Breast epithelium (tissue), 4 donors: Measurements from ENCODE around the gene SHROOM1. TPM values are rescaled to one million over a fixed set of nuclear protein-coding genes. Genes with fewer than 3 reads are reported as not detected.

Experiments used
- DNase-seq, 2 donors: peaks; one replicate each; pipeline ENCODE4 v3.0.0-alpha.2; 2019; ENCODE audit warnings: low spot score in 2 of 2
- H3K27ac ChIP-seq, 2 donors: fragments of 200-600 bp; sonication (generic) in 1 of 2; one replicate each; pipeline ENCODE4 v1.5.1; 2016 to 2019; ENCODE audit warnings: mild to moderate bottlenecking in 1 of 2
- H3K27me3 ChIP-seq, 2 donors: fragments of 200-600 bp; sonication (generic) in 1 of 2; one replicate each; pipeline versions ENCODE4 v1.5.1 to v1.6.0; 2017 to 2019; ENCODE audit warnings: control low read depth in 1 of 2, mild to moderate bottlenecking in 1 of 2
- H3K36me3 ChIP-seq: fragments of 200-600 bp; one replicate; pipeline ENCODE4 v1.5.1; 2019
- H3K4me1 ChIP-seq, 2 donors: fragments of 200-600 bp; sonication (generic); one replicate each; pipeline ENCODE4 v1.5.1; 2016 to 2019; ENCODE audit warnings: control low read depth in 1 of 2
- H3K4me3 ChIP-seq, 3 donors: fragments of 200-600 bp; sonication (generic); 1 replicate in 2 of 3; 2 replicates in 1 of 3; pipeline ENCODE4 v1.5.1; 2016 to 2019; ENCODE audit warnings: mild to moderate bottlenecking in 3 of 3, moderate library complexity in 2 of 3
- H3K9me3 ChIP-seq, 2 donors: fragments of 200-600 bp; sonication (generic) in 1 of 2; one replicate each; pipeline ENCODE4 v1.5.1; 2016 to 2019; ENCODE audit warnings: control low read depth in 1 of 2
- CTCF ChIP-seq, 3 donors: fragments of 450-650 bp; IDR thresholded peaks; one replicate each; pipeline ENCODE4 v1.5.1; 2016 to 2017; ENCODE audit warnings: antibody characterized with exemption in 3 of 3, mild to moderate bottlenecking in 3 of 3, moderate library complexity in 3 of 3
- POLR2A ChIP-seq: fragments of 450-650 bp; IDR thresholded peaks from one replicate; pipeline ENCODE4 v1.6.1; 2016; ENCODE audit warnings: antibody characterized with exemption, mild to moderate bottlenecking, moderate library complexity
- POLR2AphosphoS5 ChIP-seq, 3 donors: sonication (generic); formaldehyde crosslinking; IDR thresholded peaks; one replicate each; pipeline ENCODE4 v1.6.1; 2017; ENCODE audit warnings: antibody characterized with exemption in 3 of 3
- intact Hi-C: fragments of 100-400 bp; cut with DNase I; formaldehyde crosslinking; loops from one replicate; pipeline ENCODE4 v1.15.1; 2023; ENCODE audit warnings: low total_unique reads
- total RNA-seq, 3 donors: library from RNA; depleted of rRNA; stranded (reverse); fragments of >200 nt; gene quantifications; one replicate each; pipeline ENCODE4 v1.1.0, GENCODE V29; 2016

The SHROOM1 gene
- total RNA-seq, 3 donors from 2014 or later: 2.4 to 12.6 (median 9.5) TPM

DNA sequence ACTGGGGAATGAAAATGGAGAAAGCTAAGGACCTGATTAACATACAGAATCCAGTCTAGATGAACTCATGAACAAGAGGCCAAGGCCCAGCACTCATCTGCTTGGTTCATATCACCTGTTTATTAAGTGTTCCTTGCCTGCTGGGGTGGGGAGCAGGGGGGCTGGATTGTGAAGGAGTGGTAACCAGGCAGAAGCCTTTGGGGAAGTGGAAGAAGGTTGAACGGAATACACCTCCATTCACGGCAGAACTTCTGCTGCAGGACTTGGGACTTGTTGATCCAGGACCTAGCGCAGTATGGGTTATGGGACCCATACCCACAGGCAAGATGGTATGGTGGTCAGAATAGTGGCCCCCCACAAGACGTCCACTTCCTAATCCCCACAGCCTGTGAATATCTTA lies 44.6 kb downstream of the SHROOM1 start:
- DNase-seq: no peak
- Histone ChIP-seq H3K27me3 (no peaks in the 10 kb centered on the region), H3K4me3 (no peak overlapping the region), H3K36me3 (no peaks in the 10 kb centered on the region), H3K4me1 (no peaks in the 10 kb centered on the region), H3K9me3 (no peaks in the 10 kb centered on the region), H3K27ac (no peak overlapping the region)
- intact Hi-C loops: no loop called here
- no peak for TF ChIP-seq POLR2A
- TF ChIP-seq CTCF (IDR thresholded peaks at IDR 0.05): no peak
- no peak for TF ChIP-seq POLR2AphosphoS5 (IDR thresholded peaks at IDR 0.05)

DNA sequence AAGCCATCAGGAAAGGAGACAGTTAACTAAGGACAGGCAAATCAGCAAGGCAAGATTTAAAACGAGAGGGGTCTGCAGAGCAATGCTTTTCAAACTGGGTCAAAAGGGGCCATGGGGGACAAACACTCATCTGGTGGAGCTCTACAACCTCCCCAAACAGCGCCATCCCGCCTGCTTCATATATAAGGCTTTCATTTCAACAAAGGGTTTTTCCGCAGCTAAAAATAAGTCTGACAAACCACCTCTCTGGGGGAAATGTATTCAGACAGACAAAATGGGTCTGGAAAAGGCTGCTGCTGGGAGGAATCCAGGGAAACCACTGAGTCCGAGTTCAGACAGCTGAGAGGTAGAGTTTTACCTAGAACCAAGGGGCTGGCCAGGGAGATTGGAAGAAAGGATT lies 45.1 kb downstream of the SHROOM1 start:
- no peak overlapping the region for H3K4me3 ChIP-seq
- no peaks in the 10 kb centered on the region for H3K4me1 ChIP-seq
- TF ChIP-seq CTCF (IDR thresholded peaks at IDR 0.05) (no peak), POLR2A (no peak), POLR2AphosphoS5 (IDR thresholded peaks at IDR 0.05) (no peak)
- H3K9me3 ChIP-seq: no peaks in the 10 kb centered on the region
- no peak overlapping the region for H3K27ac ChIP-seq
- intact Hi-C loops: no loop called here
- H3K36me3 ChIP-seq: no peaks in the 10 kb centered on the region
- DNase-seq: no peak
- H3K27me3 ChIP-seq: no peaks in the 10 kb centered on the region

DNA sequence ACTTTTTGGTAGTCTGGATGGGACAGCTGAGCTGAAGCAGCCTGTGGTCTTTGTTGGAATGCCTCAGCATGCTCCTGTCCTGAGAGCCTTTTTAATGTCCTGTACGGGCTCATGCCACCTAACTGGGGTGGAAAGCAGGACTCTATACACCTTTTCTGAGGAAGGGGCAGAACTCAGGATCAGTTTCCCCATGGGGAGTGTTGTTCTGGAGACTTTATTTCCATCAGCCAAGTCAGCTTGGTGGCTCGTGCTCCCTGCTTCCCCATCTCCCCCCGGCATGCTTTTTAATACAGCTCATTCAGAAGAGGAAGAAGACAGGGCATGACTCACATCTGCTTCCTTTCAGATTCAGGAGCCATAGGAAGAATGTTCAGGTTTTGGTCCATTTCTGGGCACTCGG lies 48.3 kb downstream of the SHROOM1 start:
- no peaks in the 10 kb centered on the region for H3K27me3 ChIP-seq
- no peak overlapping the region for H3K27ac ChIP-seq
- intact Hi-C loops: loop anchor here (5.0 kb wide), 1 partner anchor 710 kb away; the partner anchor contains the start of gene CSF2
- no peak for DNase-seq
- TF ChIP-seq CTCF (IDR thresholded peaks at IDR 0.05): no peak
- no peak for TF ChIP-seq POLR2A
- no peak for TF ChIP-seq POLR2AphosphoS5 (IDR thresholded peaks at IDR 0.05)
- H3K4me1 ChIP-seq: peaks cover 0 to 3% of the 10 kb centered on the region in 2 donors
- no peaks in the 10 kb centered on the region for H3K36me3 ChIP-seq
- no peaks in the 10 kb centered on the region for H3K9me3 ChIP-seq
- no peak overlapping the region for H3K4me3 ChIP-seq

- H3K4me1 ChIP-seq: peaks cover 0 to 3% of the 10 kb centered on the region in 2 donors
- intact Hi-C loops: loop anchor here (5.0 kb wide), 1 partner anchor 709 kb away; the partner anchor contains the start of gene CSF2
- H3K4me3 ChIP-seq: no peak overlapping the region
- H3K27ac ChIP-seq: no peak overlapping the region
- no peaks in the 10 kb centered on the region for H3K36me3 ChIP-seq
- no peaks in the 10 kb centered on the region for H3K27me3 ChIP-seq
- no peak for DNase-seq
- no peaks in the 10 kb centered on the region for H3K9me3 ChIP-seq
- TF ChIP-seq POLR2AphosphoS5 (IDR thresholded peaks at IDR 0.05) (no peak), CTCF (IDR thresholded peaks at IDR 0.05) (no peak), POLR2A (no peak)
These were observed 49.4 kb downstream of the SHROOM1 start for GRCh38 chr5:132781029-132781428.

- peaks cover 0 to 3% of the 10 kb centered on the region in 2 donors for H3K4me1 ChIP-seq
- H3K4me3 ChIP-seq: no peak overlapping the region
- H3K36me3 ChIP-seq: no peaks in the 10 kb centered on the region
- no peaks in the 10 kb centered on the region for H3K27me3 ChIP-seq
- no peak overlapping the region for H3K27ac ChIP-seq
- DNase-seq: no peak
- TF ChIP-seq POLR2A (no peak), POLR2AphosphoS5 (IDR thresholded peaks at IDR 0.05) (no peak)
- H3K9me3 ChIP-seq: no peaks in the 10 kb centered on the region
- intact Hi-C loops: loop anchor here (5.0 kb wide), 1 partner anchor 708 kb away; the partner anchor contains the start of gene CSF2
These were observed 49.9 kb downstream of the SHROOM1 start for GRCh38 chr5:132780577-132780976.

DNA sequence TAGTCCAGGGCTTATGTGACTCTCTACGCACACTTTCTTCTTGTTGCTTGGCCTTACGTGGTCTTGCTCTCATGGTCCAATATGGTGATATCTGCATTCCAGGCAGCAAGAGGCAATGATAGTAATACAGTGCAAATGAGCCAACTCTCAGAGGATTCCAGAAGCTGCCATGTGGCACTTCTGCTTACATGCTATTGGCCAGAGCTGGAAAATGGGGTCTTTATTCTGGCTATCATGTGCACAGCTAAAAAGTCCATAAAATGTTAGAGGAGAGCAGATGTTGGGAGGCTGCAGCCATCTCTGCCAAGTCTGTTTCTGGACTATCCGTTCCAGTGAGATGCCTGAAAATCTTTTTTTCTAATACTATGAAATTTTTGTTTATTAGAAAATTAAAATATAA lies 50.5 kb downstream of the SHROOM1 start:
- Histone ChIP-seq H3K27ac (no peak overlapping the region), H3K4me1 (peaks cover 0 to 3% of the 10 kb centered on the region in 2 donors), H3K36me3 (no peaks in the 10 kb centered on the region), H3K4me3 (no peak overlapping the region), H3K9me3 (no peaks in the 10 kb centered on the region), H3K27me3 (no peaks in the 10 kb centered on the region)
- intact Hi-C loops: loop anchor here (5.0 kb wide), 1 partner anchor 708 kb away; the partner anchor contains the start of gene CSF2
- TF ChIP-seq POLR2AphosphoS5 (IDR thresholded peaks at IDR 0.05): no peak
- no peak for TF ChIP-seq CTCF (IDR thresholded peaks at IDR 0.05)
- no peak for TF ChIP-seq POLR2A
- DNase-seq: no peak
